ENCODE measurements around the gene ZNF705A. TPM values are rescaled to one million over a fixed set of nuclear protein-coding genes. Genes with fewer than 3 reads are reported as not detected.
"Not testable (repeated sequence)": the region's sequence is repeated elsewhere in the genome, so short reads cannot be mapped to it uniquely, and the experiment has no call there.

Gene ZNF705A
- total and polyA plus RNA-seq, 2 donors (not counting 1 experiment from before 2014, with no cell fraction given), result not detected

DNA sequence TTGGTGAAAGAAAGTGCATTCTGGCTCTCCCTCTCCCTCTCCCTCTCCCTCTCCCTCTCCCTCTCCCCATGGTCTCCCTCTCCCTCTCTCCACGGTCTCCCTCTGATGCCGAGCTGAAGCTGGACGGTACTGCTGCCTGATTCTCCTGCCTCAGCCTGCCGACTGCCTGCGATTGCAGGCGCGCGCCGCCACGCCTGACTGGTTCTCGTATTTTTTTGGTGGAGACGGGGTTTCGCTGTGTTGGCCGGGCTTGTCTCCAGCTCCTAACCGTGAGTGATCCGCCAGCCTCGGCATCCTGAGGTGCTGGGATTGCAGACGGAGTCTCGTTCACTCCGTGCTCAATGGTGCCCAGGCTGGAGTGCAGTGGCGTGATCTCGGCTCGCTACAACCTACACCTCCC is 26.5 kb downstream of the ZNF705A start:
- H3K36me3 ChIP-seq (ENCODE audit: control insufficient read depth, insufficient read depth, low read length); H3K27me3 ChIP-seq (ENCODE audit: control insufficient read depth, insufficient read depth, low read length); H3K4me3 ChIP-seq (replicated peaks in 1 of 4; ENCODE audit: control extremely low read depth in 1 of 4, insufficient read depth in 1 of 4, low read depth in 3 of 4, low read length in 4 of 4); DNase-seq (ENCODE audit: low read depth in 2 of 2); H3K27ac ChIP-seq (ENCODE audit: insufficient read depth, low read length); H3K4me1 ChIP-seq (ENCODE audit: control insufficient read depth, extremely low read depth, insufficient read depth, low read length); H3K4me2 ChIP-seq (ENCODE audit: extremely low read depth, insufficient read depth, low read length); H3K9ac ChIP-seq (ENCODE audit: insufficient read depth, low read length); H4K20me1 ChIP-seq (ENCODE audit: control insufficient read depth, extremely low read depth, insufficient read depth, low read length); H3K79me2 ChIP-seq (ENCODE audit: control insufficient read depth, insufficient read depth, low read length); H2AFZ ChIP-seq (ENCODE audit: low read length); H3K9me3 ChIP-seq (ENCODE audit: control insufficient read depth, insufficient read depth, low read depth, low read length): not testable (repeated sequence)

GRCh38 chr12:8184206-8184605 is 27.4 kb downstream of the ZNF705A start:
- H3K27me3 ChIP-seq (ENCODE audit: control insufficient read depth, insufficient read depth, low read length); H2AFZ ChIP-seq (ENCODE audit: low read length); DNase-seq (ENCODE audit: low read depth in 2 of 2); H3K9ac ChIP-seq (ENCODE audit: insufficient read depth, low read length); H3K4me2 ChIP-seq (ENCODE audit: extremely low read depth, insufficient read depth, low read length); H3K4me1 ChIP-seq (ENCODE audit: control insufficient read depth, extremely low read depth, insufficient read depth, low read length); H3K9me3 ChIP-seq (ENCODE audit: control insufficient read depth, insufficient read depth, low read depth, low read length); H3K79me2 ChIP-seq (ENCODE audit: control insufficient read depth, insufficient read depth, low read length); H3K36me3 ChIP-seq (ENCODE audit: control insufficient read depth, insufficient read depth, low read length); H3K27ac ChIP-seq (ENCODE audit: insufficient read depth, low read length); H3K4me3 ChIP-seq (replicated peaks in 1 of 4; ENCODE audit: control extremely low read depth in 1 of 4, insufficient read depth in 1 of 4, low read depth in 3 of 4, low read length in 4 of 4); H4K20me1 ChIP-seq (ENCODE audit: control insufficient read depth, extremely low read depth, insufficient read depth, low read length): not testable (repeated sequence)

- H3K4me1 ChIP-seq (ENCODE audit: control insufficient read depth, extremely low read depth, insufficient read depth, low read length); H3K9me3 ChIP-seq (ENCODE audit: control insufficient read depth, insufficient read depth, low read depth, low read length); H3K27ac ChIP-seq (ENCODE audit: insufficient read depth, low read length); H3K27me3 ChIP-seq (ENCODE audit: control insufficient read depth, insufficient read depth, low read length); H3K79me2 ChIP-seq (ENCODE audit: control insufficient read depth, insufficient read depth, low read length); DNase-seq (ENCODE audit: low read depth in 2 of 2); H3K4me3 ChIP-seq (replicated peaks in 1 of 4; ENCODE audit: control extremely low read depth in 1 of 4, insufficient read depth in 1 of 4, low read depth in 3 of 4, low read length in 4 of 4); H4K20me1 ChIP-seq (ENCODE audit: control insufficient read depth, extremely low read depth, insufficient read depth, low read length); H2AFZ ChIP-seq (ENCODE audit: low read length); H3K4me2 ChIP-seq (ENCODE audit: extremely low read depth, insufficient read depth, low read length); H3K36me3 ChIP-seq (ENCODE audit: control insufficient read depth, insufficient read depth, low read length); H3K9ac ChIP-seq (ENCODE audit: insufficient read depth, low read length): not testable (repeated sequence)
These were observed 31.3 kb downstream of the ZNF705A start for GRCh38 chr12:8188088-8188487.

- not testable (repeated sequence) for H4K20me1 ChIP-seq (ENCODE audit: control insufficient read depth, extremely low read depth, insufficient read depth, low read length); H3K4me2 ChIP-seq (ENCODE audit: extremely low read depth, insufficient read depth, low read length); H3K4me1 ChIP-seq (ENCODE audit: control insufficient read depth, extremely low read depth, insufficient read depth, low read length); H3K27me3 ChIP-seq (ENCODE audit: control insufficient read depth, insufficient read depth, low read length); H3K9ac ChIP-seq (ENCODE audit: insufficient read depth, low read length); H3K36me3 ChIP-seq (ENCODE audit: control insufficient read depth, insufficient read depth, low read length); H3K79me2 ChIP-seq (ENCODE audit: control insufficient read depth, insufficient read depth, low read length); H3K9me3 ChIP-seq (ENCODE audit: control insufficient read depth, insufficient read depth, low read depth, low read length); H3K4me3 ChIP-seq (replicated peaks in 1 of 4; ENCODE audit: control extremely low read depth in 1 of 4, insufficient read depth in 1 of 4, low read depth in 3 of 4, low read length in 4 of 4); H2AFZ ChIP-seq (ENCODE audit: low read length)
- peak overlapping the region; percentile 27 for H3K27ac ChIP-seq (ENCODE audit: insufficient read depth, low read length)
- DNase-seq (ENCODE audit: low read depth in 2 of 2), result peak; percentile 69
These were observed 41.0 kb downstream of the ZNF705A start for GRCh38 chr12:8197685-8198308.

DNA sequence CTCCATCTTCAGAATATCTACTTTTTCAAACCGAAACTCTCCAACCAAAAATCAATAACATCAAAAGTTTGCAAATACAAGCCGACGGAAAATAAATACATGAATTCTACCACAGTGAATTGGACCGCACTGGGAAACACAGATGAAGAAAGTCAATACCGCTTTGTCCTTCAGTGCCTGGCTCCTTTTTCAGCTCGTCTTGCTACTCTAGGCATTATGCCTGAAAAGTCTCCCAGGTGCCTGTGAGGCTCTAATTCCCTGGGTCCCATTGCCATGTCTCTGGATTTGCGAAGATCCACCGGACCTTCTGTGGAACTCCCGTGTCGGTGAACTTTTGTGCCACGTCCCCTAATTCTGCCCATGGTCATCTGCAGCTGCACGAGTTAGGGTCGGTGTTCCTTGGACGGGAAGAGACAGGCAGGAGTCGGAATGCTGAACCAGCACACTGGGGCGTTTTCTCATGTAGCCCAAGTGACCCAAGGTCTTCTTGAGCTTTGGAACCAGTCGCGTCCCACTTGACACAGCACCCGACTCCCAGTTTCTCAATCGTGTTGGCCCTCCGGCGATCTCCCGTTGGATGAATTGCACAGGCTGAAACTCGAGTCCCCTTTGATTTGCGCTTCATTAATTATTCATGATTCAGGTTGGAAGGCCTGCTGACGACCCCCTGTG is 62.0 kb downstream of the ZNF705A start:
- not testable (repeated sequence) for H3K4me1 ChIP-seq (ENCODE audit: control insufficient read depth, extremely low read depth, insufficient read depth, low read length); H2AFZ ChIP-seq (ENCODE audit: low read length); H3K4me2 ChIP-seq (ENCODE audit: extremely low read depth, insufficient read depth, low read length); H3K9ac ChIP-seq (ENCODE audit: insufficient read depth, low read length); DNase-seq (ENCODE audit: low read depth in 2 of 2); H3K27ac ChIP-seq (ENCODE audit: insufficient read depth, low read length); H3K9me3 ChIP-seq (ENCODE audit: control insufficient read depth, insufficient read depth, low read depth, low read length); H3K4me3 ChIP-seq (replicated peaks in 1 of 4; ENCODE audit: control extremely low read depth in 1 of 4, insufficient read depth in 1 of 4, low read depth in 3 of 4, low read length in 4 of 4); H3K79me2 ChIP-seq (ENCODE audit: control insufficient read depth, insufficient read depth, low read length); H4K20me1 ChIP-seq (ENCODE audit: control insufficient read depth, extremely low read depth, insufficient read depth, low read length); H3K36me3 ChIP-seq (ENCODE audit: control insufficient read depth, insufficient read depth, low read length); H3K27me3 ChIP-seq (ENCODE audit: control insufficient read depth, insufficient read depth, low read length)

GRCh38 chr12:8221375-8221774 is 64.6 kb downstream of the ZNF705A start:
- H3K4me2 ChIP-seq (ENCODE audit: extremely low read depth, insufficient read depth, low read length); H2AFZ ChIP-seq (ENCODE audit: low read length); H3K36me3 ChIP-seq (ENCODE audit: control insufficient read depth, insufficient read depth, low read length); H3K4me3 ChIP-seq (replicated peaks in 1 of 4; ENCODE audit: control extremely low read depth in 1 of 4, insufficient read depth in 1 of 4, low read depth in 3 of 4, low read length in 4 of 4); H3K9me3 ChIP-seq (ENCODE audit: control insufficient read depth, insufficient read depth, low read depth, low read length); H4K20me1 ChIP-seq (ENCODE audit: control insufficient read depth, extremely low read depth, insufficient read depth, low read length); H3K4me1 ChIP-seq (ENCODE audit: control insufficient read depth, extremely low read depth, insufficient read depth, low read length); H3K79me2 ChIP-seq (ENCODE audit: control insufficient read depth, insufficient read depth, low read length); H3K27ac ChIP-seq (ENCODE audit: insufficient read depth, low read length); DNase-seq (ENCODE audit: low read depth in 2 of 2); H3K27me3 ChIP-seq (ENCODE audit: control insufficient read depth, insufficient read depth, low read length); H3K9ac ChIP-seq (ENCODE audit: insufficient read depth, low read length): not testable (repeated sequence)

DNA sequence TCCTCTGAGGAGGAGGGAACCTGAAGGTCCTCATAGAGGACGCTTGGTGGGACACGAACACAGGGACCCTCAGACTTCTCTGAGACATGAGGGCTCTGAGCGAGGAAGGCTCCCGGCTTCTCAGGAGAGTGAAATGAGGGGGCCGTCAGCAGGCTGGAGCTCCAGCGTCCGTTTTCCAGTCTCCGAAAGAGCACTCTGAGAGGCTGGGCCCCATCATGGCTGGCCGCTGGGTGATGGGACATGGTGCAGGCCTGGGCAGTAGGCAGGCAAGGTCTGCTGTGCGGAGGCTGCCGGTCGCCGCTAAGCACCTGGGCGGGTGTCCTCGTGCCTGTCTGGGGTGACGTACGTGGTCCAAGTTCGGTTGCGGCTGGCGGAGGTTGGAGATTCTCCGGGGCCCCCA is 65.0 kb downstream of the ZNF705A start:
- not testable (repeated sequence) for H3K4me1 ChIP-seq (ENCODE audit: control insufficient read depth, extremely low read depth, insufficient read depth, low read length); H3K4me2 ChIP-seq (ENCODE audit: extremely low read depth, insufficient read depth, low read length); H2AFZ ChIP-seq (ENCODE audit: low read length); H4K20me1 ChIP-seq (ENCODE audit: control insufficient read depth, extremely low read depth, insufficient read depth, low read length); DNase-seq (ENCODE audit: low read depth in 2 of 2); H3K27me3 ChIP-seq (ENCODE audit: control insufficient read depth, insufficient read depth, low read length); H3K4me3 ChIP-seq (replicated peaks in 1 of 4; ENCODE audit: control extremely low read depth in 1 of 4, insufficient read depth in 1 of 4, low read depth in 3 of 4, low read length in 4 of 4); H3K9me3 ChIP-seq (ENCODE audit: control insufficient read depth, insufficient read depth, low read depth, low read length); H3K9ac ChIP-seq (ENCODE audit: insufficient read depth, low read length); H3K79me2 ChIP-seq (ENCODE audit: control insufficient read depth, insufficient read depth, low read length); H3K27ac ChIP-seq (ENCODE audit: insufficient read depth, low read length); H3K36me3 ChIP-seq (ENCODE audit: control insufficient read depth, insufficient read depth, low read length)

Data from fibroblast of lung (primary cell).